PFSK-1 (cell line): ENCODE data around the gene XIRP2.

Experiments
- FOXP2 ChIP-seq: optimal IDR thresholded peaks from 2 replicates; pipeline ENCODE3; 2011; ENCODE audit warnings: borderline replicate concordance, control low read depth, inconsistent platforms; ENCODE audit not compliant: insufficient read depth; ENCODE audit errors: extremely low read length, extremely low read depth
- POLR2AphosphoS5 ChIP-seq: IDR thresholded peaks from 2 replicates; pipeline ENCODE4 v1.6.1; 2012; ENCODE audit warnings: low read depth, mild to moderate bottlenecking, control low read depth, low read length, moderate library complexity
- SIN3A ChIP-seq: IDR thresholded peaks from 2 replicates; pipeline ENCODE4 v1.6.1; 2012; ENCODE audit warnings: mild to moderate bottlenecking, low read length, moderate library complexity, borderline replicate concordance; ENCODE audit not compliant: insufficient read depth
- TAF1 ChIP-seq: IDR thresholded peaks from 2 replicates; pipeline ENCODE4 v1.6.1; 2012; ENCODE audit warnings: low read length, control low read depth, borderline replicate concordance; ENCODE audit not compliant: insufficient read depth
- TF ChIP-seq, protein P1 (sequence below), 2 experiments: IDR thresholded peaks; 2 replicates each; pipeline versions ENCODE4 v1.6.1 to v1.8.0; 2011 to 2012; ENCODE audit warnings: low read depth in 2 of 2, low read length in 2 of 2, control low read depth in 1 of 2, inconsistent platforms in 1 of 2, mild to moderate bottlenecking in 1 of 2, moderate library complexity in 1 of 2; ENCODE audit not compliant: insufficient read depth in 1 of 2

GRCh38 chr2:166969486-166969885 lies 81.2 kb downstream of the XIRP2 start:
- TF ChIP-seq TAF1: no peak
- TF ChIP-seq POLR2AphosphoS5: no peak
- TF ChIP-seq, protein P1, sequence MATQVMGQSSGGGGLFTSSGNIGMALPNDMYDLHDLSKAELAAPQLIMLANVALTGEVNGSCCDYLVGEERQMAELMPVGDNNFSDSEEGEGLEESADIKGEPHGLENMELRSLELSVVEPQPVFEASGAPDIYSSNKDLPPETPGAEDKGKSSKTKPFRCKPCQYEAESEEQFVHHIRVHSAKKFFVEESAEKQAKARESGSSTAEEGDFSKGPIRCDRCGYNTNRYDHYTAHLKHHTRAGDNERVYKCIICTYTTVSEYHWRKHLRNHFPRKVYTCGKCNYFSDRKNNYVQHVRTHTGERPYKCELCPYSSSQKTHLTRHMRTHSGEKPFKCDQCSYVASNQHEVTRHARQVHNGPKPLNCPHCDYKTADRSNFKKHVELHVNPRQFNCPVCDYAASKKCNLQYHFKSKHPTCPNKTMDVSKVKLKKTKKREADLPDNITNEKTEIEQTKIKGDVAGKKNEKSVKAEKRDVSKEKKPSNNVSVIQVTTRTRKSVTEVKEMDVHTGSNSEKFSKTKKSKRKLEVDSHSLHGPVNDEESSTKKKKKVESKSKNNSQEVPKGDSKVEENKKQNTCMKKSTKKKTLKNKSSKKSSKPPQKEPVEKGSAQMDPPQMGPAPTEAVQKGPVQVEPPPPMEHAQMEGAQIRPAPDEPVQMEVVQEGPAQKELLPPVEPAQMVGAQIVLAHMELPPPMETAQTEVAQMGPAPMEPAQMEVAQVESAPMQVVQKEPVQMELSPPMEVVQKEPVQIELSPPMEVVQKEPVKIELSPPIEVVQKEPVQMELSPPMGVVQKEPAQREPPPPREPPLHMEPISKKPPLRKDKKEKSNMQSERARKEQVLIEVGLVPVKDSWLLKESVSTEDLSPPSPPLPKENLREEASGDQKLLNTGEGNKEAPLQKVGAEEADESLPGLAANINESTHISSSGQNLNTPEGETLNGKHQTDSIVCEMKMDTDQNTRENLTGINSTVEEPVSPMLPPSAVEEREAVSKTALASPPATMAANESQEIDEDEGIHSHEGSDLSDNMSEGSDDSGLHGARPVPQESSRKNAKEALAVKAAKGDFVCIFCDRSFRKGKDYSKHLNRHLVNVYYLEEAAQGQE (IDR thresholded peaks at IDR 0.05; ENCODE audit: insufficient read depth in 1 of 2, low read depth in 2 of 2, low read length in 2 of 2): no peak
- no peak for TF ChIP-seq SIN3A
- no peak for TF ChIP-seq FOXP2
